Stimulated activated CD8-positive, alpha-beta memory T cell treated with anti-CD3 and anti-CD28 coated beads, Interleukin-2, amount 100 ng/mL, for 1 hour (primary cell): ENCODE measurements around the gene FKBP5.
A peak's percentile ranks its signal among the peaks of the same experiment; 100 is the strongest.
"Not testable (repeated sequence)": the region's sequence is repeated elsewhere in the genome, so short reads cannot be mapped to it uniquely, and the experiment has no call there.

Experiments
- DNase-seq, 2 donors: peaks; one replicate each; pipeline ENCODE4 v3.0.0-alpha.2; 2020; ENCODE audit warnings: low read depth in 2 of 2

FKBP5 gene

DNA sequence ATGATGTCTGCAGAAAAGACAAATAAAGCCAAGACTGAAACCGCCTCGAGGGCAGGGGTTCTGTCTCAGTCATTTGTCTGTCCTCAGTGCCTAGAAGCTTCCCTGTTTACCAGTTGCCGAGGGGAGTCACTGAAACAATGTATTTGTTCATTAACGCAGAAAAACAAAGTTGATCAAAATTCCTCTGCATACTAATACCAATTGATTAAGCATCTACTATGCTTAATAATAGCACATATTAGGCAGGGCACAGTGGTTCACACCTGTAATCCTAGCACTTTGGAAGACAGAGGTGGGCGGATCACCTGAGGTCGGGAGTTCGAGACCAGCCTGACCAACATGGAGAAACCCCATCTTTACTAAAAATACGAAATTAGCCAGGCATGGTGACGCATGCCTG is 1.8 kb upstream of the FKBP5 start:
- no peak for DNase-seq

DNA sequence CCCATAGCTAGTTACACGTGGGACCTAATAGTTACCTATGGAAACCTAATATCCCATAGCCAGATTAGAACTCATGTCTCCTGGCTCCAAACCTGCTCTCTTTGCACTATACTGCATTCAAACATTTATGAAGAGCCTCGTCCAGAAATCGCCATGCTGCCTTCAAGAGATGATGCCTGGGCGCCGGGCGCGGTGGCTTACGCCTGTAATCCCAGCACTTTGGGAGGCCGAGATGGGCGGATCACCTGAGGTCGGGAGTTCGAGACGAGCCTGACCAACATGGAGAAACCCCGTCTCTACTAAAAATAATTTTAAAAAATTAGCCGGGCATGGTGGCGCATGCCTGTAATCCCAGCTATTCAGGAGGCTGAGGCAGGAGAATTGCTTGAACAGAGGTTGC is 1.3 kb upstream of the FKBP5 start:
- DNase-seq, result not testable (repeated sequence)

DNA sequence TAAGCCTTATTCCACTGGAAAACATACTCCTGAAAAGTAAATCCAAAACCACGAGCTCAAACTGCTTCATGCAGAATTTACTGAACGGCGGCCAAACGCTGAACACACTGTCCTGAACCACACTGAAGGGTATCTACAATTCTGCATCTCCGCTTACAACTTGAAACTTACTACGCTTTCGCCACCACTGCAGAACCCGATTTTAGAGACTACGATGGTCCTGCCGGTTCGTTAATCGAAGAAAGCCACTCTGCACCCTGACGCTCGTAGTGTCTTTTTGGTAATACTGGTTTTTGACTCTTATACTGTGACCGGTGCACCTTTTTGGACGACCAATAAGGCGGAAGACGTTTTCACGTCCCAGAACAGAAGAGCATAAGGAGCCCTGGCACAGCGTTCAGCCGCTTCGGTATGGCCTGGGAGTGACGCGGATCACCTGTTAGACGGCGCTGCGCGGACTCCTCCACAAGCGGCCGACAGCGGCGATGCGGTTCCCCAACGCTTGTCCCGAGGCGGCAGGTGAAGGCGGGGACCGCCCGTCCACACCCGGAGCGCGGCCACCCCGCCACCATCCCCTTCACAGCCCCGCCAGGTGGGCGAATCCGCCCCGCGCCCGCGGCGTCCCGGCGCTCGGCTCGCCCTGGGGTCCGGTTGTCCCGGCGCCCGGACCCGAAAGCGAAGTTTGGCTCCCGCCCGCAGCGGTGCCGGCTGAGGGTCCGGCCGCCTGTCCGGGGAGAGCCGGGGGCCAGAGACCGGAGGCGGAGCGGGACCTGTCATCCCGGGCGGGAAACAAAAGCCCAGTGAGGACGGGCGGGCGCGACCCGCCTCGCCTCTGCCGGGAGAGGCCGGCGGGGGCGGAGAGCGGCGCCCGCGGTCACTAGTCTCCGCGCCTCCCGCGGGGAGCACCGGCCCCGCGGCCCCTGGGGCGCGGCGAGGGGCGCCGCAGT is 784 bp downstream of the FKBP5 start:
- DNase-seq, result peak; percentile 18 to 38

DNA sequence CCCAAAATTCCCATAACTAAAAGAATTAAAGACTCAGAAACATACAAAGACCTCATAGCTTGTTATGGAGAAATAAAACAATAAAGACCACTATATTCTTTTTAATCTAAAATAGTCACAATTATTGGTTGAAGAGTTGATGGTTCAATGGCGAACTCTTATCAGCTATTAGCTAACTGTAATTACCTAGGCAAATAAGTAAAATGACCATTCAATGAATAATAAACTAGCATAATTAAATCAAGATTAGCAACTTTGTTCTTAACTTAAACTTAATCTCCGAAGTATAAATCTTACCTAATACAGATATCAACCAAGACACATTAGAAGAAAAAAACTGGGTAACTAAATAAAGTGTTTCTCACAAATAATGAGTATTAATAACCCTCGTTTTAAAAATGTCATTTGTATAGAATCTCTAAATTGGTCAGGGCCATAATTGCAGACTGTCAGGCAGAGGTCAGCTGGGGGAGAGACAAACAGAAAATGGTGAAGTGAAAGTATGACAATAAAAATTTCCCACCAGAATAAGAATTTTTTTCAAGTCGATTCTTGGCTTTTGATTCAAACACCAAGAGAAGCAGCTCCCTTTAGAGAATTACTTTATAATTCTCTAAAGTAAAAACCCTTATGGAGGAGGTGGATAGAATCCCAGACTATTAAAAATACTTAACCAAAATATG is 1.7 kb downstream of the FKBP5 start:
- DNase-seq, result no peak

DNA sequence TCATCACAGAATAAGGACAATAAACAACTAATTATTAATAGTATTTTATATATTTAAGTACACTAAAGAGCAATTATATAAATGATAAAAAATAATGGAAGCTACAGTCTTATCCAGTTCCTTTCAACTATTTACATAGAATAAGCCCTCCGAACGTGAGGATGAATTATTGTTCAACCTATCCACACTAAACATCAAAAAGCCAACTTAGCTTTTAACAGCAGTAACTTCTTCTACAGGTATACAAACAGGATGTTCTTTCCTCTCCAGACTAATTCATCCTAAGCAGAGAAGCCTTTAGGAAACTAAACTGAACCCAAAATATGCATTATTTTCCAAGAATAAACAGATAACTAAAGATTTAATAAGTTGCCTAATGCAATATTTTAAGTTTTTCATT is 2.3 kb downstream of the FKBP5 start:
- DNase-seq, result no peak

DNA sequence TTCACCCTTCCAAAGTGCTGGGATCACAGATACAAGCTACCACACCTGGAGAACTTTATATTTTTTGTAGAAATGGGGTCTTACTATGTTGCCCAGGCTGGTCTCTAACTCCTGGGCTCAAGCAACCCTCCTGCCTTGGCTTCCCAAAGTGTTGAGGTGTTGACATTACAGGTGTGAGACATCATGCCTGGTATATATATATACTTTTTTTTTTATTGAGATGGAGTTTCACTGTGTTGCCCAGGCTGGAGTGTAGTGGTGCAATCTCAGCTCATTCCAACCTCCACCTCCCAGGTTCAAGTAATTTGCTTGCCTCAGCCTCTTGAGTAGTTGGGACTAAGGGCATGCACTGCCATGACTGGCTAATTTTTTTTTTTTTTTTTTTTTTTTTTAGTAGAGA is 5.4 kb downstream of the FKBP5 start:
- DNase-seq, result no peak

DNA sequence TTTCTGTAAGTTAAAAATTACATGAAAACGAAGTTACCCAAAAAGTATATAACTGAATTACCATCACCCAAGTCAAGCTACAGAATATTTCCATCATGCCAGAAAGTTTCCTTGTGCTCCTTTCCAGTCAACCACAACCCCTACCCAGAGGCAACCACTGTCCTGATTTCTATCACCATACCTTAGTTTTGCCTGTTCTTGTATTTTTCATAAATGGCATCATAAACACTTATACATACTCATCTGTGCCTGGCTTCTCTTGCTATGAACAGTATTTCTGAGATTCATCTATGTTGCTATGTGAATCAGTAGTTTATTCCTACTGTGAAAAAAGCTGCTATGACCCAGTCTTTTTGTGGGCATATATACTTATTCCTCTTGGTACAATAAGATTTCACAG is 7.4 kb downstream of the FKBP5 start:
- DNase-seq, result no peak

DNA sequence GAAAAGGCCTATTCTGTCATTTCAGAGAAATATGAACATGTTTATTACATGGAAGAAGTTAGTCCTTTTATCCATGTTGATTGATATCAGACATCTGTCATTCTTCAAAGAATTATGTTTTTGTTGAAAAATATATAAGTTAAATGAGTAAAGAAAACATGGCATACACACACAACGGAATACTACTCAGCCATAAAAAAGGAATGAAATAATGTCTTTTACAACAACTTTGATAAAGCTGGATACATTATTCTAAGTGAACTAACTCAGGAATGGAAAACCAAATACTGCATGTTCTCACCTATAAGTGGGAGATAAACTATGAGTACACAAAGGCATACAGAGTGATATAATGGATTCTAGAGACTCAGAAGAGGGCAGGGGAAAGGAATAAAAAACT is 9.3 kb downstream of the FKBP5 start:
- no peak for DNase-seq

DNA sequence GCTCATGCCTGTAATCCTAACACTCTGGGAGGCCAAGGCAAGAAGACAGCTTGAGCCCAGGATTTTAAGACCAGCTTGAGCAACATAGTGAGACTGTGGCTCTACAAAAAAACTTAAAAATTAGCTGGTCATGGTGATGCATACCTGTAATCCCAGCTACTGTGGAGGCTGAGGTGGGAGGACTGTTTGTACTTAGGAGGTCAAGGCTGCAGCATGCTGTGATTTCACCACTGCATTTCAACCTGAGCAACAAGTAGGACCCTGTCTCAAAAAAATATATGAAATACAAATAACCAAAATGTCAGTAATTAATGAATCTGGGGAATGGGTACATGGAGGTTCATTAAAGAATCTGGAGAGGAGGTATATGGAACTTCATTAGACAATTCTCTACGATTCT is 9.9 kb downstream of the FKBP5 start:
- no peak for DNase-seq

DNA sequence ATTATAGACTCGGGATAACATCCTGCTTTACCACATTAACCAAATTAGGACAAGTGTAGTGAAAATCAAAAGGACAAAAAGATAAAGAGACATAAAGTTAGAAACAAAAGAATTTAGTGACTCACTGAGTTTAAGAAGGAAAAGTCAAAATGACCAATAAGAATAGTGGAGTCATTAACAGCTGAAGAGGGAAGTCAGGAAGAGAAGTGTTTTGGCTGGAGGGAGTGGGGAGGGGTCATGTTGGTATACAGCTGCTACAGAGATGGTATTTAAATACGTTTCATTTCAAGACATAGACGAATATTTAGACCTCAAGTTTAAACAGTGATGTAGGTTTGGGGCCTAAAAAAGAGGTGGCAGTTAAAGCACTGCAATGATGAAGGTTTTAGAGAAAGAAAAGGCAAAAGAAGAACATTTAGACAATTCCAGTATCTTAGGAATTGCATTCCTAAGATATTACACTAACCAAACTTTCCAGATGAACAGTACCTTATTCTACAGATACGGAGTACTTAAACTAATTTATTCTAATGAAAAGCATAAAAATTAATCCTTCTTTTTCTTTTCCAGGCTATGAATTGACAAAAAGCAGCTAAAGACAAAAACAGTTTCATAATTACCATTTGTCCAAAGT is 10.6 kb downstream of the FKBP5 start:
- DNase-seq, result no peak

DNA sequence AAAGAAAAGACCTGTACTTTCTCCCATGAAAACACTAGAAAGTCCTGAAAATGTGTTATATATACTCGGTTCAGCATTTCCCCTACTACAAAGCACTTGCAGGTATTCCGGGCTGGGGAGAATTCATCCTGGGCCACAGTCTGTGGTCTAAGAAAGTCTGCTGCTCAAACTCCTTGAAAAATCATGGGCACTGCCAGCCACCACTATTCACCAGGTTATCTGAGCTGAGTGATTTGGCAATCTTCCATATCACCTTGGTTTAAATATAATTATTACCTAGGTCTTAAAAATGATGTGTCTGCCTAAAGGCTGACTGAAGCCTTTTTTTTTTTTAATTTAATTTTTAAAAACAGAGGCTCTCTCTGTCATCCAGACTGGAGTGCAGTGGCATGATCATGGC is 11.3 kb downstream of the FKBP5 start:
- DNase-seq, result no peak

DNA sequence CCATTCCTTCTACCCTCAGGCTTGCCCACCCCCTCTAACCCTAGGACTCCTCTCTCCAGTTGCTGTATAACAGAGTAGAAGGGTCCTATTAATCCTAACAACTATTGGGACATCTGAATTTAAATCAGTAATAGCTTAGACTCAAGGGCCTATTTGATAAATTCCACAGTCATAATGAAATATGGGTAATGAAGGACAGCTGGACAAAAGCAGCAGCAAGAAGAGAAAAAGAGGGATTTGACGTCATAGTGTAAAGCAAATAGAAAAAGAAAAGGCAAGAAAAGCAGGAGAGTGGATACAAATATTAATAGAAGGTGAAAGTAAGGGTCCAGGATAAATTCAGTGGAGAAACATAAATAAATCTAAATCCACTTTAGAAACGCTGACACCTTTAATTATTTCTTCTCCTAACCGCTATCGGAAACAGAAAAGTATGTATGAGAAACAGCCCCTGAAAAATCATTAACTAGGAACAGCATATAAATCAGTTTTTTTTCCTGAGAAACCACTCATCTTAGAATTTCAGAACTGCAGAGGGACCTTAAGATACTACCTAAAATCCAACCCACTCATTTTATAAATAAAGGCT is 12.8 kb downstream of the FKBP5 start:
- no peak for DNase-seq

DNA sequence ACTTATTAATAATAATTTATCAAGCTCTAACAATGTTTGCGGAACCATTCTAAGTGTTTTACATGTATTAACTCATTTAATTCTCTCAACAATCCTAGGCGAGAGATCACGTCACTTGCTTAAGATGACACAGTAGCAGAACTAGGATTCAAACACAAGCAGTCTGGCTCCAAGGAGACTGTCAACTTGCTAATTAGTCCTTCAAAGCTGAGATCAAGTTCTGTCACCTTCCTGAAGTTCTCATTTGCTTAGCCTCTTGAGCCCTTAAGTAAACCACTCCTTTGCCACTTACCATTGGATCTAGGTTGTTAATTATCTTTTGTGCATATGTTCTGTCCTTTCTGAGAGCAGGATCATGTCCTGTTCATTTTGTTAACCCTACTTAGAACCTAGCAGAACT is 14.1 kb downstream of the FKBP5 start:
- no peak for DNase-seq

DNA sequence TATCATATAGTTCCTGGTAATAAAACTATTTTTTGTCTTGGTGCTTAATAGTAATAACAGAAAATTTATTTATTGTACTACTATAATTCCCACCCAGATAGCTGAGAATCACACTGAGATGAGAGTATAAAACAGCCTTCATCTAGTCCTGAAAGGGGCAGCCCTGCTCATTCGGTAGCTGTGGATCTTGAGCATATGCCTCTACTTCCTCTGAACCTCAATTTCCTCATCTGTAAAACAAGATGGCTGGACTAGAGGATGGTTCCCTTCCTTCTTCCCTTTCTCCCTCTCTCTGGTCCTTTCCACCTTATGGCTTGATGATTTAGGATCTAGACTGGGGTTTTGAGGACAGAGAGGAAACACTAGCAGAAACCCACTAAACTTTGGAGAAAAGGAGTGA is 15.0 kb downstream of the FKBP5 start:
- no peak for DNase-seq

DNA sequence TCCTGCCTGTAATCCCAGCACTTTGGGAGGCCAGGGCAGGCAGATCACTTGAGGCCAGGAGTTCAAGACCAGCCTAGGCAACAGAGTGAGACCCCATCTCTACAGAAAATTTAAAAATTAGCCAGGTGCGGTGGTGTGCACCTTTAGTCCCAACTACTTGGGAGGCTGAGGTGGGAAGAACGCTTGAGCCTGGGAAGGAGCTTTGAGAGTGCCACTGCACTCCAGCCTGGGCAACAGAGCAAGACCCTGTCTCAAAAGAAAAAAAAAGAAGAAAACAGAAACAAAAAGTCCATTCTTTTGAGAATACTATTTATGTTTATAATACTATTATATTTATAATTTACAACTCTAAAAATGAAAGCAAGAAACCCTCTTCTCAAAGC is 15.4 kb downstream of the FKBP5 start:
- not testable (repeated sequence) for DNase-seq

DNA sequence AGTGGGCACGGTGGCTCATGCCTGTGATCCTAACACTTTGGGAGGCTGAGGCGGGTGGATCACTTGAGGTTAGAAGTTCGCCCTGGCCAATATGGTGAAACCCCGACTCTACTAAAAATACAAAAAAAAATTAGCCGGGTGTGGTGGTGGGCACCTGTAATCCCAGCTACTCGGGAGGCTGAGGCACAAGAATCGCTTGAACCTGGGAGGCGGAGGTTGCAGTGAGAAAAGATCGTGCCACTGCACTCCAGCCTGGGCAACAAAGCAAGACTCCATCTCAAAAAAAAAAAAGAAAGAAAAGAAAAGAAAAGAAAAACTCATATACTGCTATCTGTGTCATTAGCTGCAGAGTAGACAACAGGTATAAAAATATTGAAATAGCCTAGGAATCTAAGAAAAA is 18.3 kb downstream of the FKBP5 start:
- not testable (repeated sequence) for DNase-seq

DNA sequence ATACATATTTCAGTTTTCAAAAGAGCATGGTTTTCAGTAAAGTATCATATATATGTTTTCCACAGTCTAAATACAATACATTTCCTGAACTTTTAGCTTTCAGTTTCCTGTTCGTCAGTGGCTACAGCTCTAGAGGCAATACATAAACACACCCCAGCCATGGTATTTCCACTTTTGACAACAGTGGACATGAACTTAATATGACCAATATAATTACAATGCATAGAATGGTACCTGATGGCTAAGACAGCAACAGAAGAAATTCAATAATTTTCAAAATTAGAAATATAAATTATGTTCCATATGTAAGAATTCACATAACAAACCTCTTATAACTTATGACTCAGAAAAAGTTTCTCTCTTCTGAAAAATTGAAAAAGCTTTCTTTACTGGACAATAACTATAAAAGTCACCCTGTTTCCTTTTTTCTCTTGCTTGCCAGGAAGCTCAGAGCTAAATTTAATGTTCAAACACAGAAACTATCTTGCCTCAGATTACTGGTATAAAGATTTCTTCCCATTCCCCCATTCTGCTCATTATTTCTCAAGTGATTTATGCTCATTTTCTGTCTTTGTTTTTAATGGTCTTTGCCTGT is 19.2 kb downstream of the FKBP5 start:
- no peak for DNase-seq

DNA sequence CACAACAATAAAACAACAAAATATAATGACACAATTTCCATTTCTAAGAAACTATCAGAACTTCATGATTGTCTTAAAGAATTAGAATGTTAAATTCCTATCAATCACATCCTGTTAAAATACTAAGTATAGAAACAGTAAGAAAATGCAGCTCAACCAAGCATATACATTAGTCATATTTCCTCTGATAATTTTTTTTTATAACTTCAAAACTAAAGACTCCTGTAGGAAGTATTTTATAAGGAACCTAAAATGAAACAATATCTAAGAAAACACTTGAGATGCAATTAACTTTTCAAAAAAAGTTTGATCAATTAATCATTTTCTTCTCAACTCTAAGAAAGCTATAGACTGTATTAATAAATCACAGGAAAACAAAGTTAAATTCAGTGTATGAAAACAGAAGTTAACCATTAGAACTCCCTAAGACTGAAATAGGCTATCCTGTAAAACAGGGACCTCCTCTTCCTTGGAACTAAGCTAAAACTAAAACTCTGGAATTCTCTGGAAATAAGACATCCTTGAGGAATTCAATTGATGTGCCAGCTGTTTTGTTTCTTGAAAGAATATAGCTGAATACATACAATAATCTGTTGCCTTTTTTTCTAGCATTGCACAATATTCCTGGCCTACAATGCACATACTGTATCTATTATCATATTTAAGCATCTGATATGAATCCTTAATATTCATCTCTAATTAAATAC is 19.8 kb downstream of the FKBP5 start:
- DNase-seq, result no peak

DNA sequence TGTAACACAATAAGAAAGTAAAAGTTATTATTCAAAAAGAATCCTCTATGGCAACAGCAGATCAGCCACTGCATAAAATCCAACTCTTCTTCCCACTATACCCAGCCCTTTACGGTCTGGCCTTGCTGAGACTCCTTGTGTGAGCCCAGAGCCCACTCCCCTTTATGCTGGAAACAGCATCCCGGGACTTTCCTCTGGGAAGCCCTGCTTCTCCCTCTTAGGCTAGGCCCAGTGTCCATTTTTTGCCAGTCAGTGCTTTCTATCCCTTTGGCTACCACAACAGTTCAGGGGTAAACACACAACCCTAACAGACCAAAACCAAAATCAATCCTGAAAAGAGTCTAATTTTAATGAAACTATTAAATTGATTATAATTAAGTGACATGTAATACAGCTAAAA is 20.6 kb downstream of the FKBP5 start:
- no peak for DNase-seq

DNA sequence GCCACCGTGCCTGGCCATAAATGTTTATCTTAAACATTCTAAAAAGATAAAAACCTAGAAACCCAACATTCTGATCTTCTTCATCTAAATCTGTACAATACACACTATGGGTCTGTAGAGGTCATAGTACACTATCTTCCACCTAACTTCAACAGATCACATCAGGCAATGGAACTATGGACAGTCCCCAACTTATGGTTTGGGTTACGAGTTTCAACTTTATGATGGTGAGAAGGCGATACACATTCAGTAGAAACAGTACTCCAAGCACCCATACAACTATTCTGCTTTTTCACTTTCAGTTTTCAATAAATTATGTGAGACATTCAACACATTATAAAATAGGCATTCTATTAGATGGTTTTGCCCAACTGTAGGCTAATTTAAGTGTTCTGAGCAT is 23.1 kb downstream of the FKBP5 start:
- no peak for DNase-seq

DNA sequence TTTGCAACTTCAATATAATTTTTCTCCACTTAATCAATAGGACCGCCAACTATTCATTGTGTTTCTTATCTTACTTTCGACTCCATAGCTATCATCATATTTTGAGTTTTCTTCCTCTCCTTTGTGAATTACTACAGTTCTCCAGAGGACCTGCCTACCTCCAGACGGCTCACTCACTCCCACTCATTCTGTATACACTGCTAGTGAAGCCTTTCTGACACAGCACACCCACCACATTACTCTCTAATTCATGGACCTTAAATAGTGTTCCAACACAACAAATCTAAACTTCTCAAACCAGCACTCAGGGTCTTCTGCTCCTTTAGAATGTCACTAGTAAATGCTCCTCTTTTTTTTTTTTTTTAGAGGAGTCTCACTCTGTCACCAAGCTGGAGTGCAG is 23.8 kb downstream of the FKBP5 start:
- no peak for DNase-seq
